Ramos (cell line): ENCODE data around the gene MRPL23.

Source experiments
- in situ Hi-C: fragments of 300-500 bp; cut with MboI; formaldehyde crosslinking; loops from one replicate; pipeline ENCODE4 v1.14.3; 2022; ENCODE audit warnings: low sequenced_read_pairs; ENCODE audit not compliant: unreplicated experiment

The MRPL23 gene

DNA sequence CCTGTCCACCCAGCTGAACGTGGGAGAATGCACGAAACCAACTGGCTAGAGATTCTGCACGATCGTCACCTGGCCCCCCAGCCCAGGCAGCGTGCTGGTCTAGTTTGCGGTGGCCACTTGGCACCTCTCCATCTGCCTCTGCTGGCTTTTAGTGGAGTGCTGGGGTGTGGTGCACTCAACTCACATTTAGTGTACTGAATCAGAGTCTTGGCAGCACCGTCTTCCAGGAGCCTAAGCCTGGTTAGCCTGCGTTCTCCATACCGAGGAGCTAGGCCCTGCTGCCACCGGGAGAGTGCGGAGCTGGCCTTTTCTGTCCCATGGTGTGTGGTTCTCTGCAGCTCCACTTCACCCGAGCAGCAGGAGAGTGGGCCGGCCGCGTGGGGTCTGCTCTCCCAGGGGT lies 2.8 kb downstream of the MRPL23 start:
- in situ Hi-C loops: no loop called here

DNA sequence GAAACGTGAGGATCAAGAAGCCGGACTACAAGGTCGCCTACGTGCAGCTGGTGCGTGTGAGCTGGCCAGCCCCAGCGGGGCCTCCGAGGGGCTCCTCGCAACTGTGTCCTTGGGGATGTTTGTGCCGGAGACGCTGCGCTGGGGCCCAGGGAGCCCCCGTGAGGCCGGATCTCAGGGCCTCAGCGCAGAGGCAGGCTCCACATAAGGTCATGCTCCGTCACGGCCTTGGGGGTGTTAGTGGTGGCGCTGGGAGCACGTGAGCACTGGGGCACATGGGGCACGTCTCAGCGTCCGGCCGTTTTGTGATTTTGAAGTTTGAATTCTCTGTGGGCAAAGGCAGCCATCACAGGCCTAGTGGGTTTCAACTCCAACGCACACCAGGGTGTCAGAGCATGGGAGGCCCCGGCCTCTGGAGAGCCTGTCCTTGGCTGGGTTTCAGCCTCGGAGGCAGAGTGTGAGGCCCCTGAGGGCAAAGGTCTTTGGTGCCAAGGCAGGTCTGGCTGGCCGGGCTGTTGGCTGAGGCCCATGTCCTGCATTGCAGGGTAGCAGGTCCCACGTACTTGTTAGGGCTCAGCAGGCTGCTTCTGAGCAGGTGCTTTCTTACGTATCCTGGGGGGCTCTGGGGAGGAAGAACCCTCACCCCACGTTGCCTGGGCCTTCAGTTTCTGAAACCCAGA lies 5.8 kb downstream of the MRPL23 start:
- in situ Hi-C loops: no loop called here

GRCh38 chr11:1953489-1954266 lies 6.5 kb downstream of the MRPL23 start:
- in situ Hi-C loops: no loop called here

DNA sequence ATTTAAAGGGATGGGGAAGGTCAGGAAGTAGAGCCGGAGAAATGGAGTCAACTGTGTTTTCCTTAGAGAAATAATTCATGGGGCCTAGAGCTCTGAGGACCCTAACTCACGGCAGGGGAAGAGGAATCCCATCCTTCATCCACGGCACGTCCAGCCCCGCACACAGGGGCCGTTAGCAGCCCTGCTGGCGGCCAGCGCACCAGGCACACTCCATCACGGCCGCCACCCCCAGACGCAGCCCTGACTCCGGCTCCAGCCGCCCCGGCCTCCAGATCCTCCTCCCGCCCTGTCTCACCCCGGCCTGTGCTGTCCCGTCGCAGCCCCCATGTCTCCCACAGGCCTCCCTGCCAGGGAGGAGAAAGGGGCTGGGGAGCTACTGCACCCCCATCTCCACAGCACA lies 11.2 kb downstream of the MRPL23 start:
- in situ Hi-C loops: no loop called here

- in situ Hi-C loops: no loop called here
These were observed 12.7 kb downstream of the MRPL23 start for GRCh38 chr11:1959786-1960185.

DNA sequence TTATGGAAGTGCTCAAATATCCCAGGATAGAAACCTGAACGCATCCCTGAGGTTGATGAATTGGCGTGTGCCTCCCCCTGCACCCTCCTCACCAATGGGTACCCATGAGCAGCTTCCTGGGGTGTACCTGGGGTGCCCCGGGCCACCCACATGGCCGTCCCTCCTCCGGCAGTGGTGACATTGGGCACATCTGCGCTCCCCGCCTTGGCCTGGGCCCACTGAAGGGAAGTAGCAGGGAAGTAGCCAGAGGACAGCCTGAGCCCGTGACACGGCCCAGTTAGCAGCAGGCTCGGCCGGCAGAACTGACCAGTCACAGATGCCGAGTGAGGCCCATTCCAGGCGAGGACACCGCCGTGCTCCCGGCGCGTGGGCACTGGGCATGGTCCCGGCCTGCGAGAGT lies 16.7 kb downstream of the MRPL23 start:
- in situ Hi-C loops: no loop called here

GRCh38 chr11:1964348-1964747 lies 17.2 kb downstream of the MRPL23 start:
- in situ Hi-C loops: no loop called here

DNA sequence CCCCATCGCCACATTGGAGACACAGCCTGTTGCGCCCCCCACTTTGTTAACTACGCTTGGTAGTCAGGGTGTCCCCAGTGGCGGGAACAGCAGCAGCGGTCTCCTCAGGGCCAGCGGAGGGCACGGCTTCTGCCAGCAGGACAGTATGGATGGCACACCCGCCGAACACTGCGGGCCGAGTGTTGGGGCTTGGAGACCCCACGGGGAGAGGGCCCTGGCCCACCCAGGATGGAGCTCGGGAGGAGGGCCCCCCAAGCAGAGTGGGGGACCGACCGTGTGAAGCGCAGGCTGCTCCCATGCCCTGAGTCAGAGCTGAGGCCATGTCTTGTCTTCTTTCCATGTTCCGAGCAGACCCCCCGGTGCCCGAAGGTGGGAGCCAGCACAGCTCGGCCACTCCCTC lies 17.8 kb downstream of the MRPL23 start:
- in situ Hi-C loops: no loop called here

DNA sequence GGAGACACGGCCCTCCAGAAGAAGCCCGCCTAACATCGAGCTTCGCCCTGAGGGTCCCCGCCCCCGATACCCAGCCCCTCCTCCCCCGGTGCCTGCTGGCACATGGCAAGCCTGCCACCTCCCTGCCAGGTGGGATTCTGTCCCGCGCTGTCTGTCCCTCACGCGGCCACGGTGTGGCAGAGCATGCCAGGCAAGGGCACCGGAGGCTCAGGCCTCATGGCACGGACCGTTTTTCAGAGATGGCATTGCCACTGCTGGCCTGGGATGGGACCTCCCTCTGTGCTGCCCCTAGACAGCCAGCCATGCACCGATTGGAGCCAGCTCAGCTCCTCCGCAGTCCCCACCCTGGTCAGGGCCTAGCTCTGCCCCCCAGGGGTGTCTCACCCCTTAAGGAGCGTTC lies 19.4 kb downstream of the MRPL23 start:
- in situ Hi-C loops: no loop called here

DNA sequence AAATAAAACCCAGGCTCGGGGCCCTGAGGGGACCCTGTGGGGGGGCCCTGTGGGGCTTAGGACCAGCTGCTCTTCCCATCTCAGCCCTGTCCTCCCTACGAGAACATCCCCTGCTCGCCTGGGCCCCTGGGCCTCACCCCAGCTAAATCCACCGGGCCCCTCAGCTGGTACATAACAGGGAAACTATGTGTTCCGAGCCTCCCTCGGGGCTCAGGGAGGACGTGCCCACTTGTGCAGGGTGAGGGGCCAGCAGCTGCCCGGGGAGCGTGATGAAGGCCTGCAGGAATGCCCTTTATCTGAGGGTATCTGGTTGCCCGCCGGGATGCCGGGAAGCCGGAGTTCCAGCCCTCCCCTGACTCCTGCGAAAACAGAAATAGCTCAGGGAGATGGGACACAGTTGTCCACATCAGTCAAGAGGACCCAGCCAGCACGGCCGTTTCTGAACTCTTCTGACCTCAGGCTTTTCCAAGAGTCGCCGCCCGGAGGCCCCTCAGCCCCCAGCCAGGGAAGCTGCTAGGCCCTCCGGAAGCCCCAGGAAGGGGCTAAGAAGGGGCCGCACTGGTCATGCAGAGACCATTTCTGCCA lies 20.6 kb downstream of the MRPL23 start:
- in situ Hi-C loops: no loop called here

GRCh38 chr11:1968454-1969002 lies 21.4 kb downstream of the MRPL23 start:
- in situ Hi-C loops: no loop called here

GRCh38 chr11:1969035-1969434 lies 21.9 kb downstream of the MRPL23 start:
- in situ Hi-C loops: no loop called here

- in situ Hi-C loops: no loop called here
These were observed 22.6 kb downstream of the MRPL23 start for GRCh38 chr11:1969776-1970175.

DNA sequence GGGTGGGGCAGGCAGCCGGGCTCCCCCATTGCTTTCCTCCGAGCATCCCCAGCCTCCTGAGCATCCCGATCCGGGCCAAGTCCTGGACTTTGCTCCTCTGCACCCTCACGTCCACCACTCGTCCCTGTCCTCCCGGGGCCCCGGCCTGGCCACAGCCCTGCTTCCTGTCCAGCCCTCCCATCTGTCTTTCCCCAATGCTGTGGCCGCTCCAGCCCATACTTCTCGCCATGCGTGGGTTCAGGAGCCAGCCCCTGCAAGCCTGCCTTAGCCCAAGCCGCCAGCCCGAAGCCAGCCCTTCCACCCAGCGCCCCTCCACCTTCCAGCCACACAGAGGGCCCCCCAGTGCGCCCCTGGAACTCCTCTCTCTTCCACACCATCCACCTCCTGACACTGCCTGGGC lies 23.8 kb downstream of the MRPL23 start:
- in situ Hi-C loops: no loop called here

DNA sequence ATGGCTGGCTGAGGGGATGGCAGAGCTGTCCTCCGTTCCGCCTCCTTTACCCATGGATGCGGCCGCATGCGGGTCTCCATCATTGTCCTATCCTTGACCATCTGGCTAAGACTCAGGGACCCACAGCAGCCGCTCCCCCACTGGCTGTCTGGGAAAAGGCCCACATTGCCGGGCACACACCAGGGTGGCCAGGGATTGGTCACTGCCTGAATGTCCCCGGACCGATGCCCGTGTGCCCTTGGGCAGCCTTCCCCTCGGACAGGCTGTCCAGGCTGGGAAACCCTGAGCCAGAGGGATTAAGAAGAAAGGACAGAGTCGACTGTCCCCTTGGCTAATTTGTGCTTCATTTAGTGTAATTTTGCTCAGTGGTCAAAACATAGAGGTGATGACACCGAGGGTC lies 28.1 kb downstream of the MRPL23 start:
- in situ Hi-C loops: no loop called here

GRCh38 chr11:1978720-1979473 lies 31.8 kb downstream of the MRPL23 start:
- in situ Hi-C loops: no loop called here

- in situ Hi-C loops: no loop called here
These were observed 32.5 kb downstream of the MRPL23 start for GRCh38 chr11:1979607-1980006.

- in situ Hi-C loops: no loop called here
These were observed 35.9 kb downstream of the MRPL23 start for GRCh38 chr11:1982873-1983600.

DNA sequence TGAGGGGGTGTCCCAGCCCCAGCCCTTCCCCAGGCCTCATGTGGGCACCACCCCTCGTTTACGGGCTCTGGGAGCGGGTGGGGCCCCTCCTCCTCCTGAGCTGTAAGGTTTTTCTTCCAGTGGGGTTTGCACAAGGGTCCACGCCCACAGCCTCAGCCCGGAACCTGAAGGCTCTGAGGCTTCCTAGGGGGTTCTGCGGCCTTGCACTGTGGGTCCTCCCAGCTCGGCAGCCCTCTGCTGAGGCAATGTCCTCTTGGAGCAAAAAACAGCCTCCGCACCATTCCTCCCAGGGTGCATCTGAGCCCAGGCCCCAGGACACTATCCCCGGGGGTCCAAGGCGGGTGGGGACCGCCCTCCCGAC lies 36.4 kb downstream of the MRPL23 start:
- in situ Hi-C loops: no loop called here

GRCh38 chr11:1987024-1987423 lies 39.9 kb downstream of the MRPL23 start:
- in situ Hi-C loops: no loop called here
